GM19099 (cell line): ENCODE results near the gene CYP2F1.

Experiments used
- POLR2A ChIP-seq: IDR thresholded peaks from 3 replicates; pipeline ENCODE4 v1.6.1; 2011; ENCODE audit warnings: low read depth; ENCODE audit not compliant: insufficient read length; ENCODE audit errors: extremely low read depth

The CYP2F1 gene

GRCh38 chr19:41175801-41176777 lies 61.9 kb downstream of the CYP2F1 start:
- no peak for TF ChIP-seq POLR2A
